ENCODE data around the gene VPS35L. TPM values are rescaled to one million over a fixed set of nuclear protein-coding genes. Genes with fewer than 3 reads are reported as not detected.

The VPS35L gene
- total and polyA plus RNA-seq, 10 of the 15 experiments (the other 5 are each of a cell fraction or from before 2014, with no cell fraction given): 14.9 to 44.1 (median 26.3) TPM

- WGBS (ENCODE audit: insufficient coverage, insufficient replicate concordance, low lambda C conversion rate, missing lambda C conversion rate): 74% methylated on average over 4 of the region's 4 CpGs
- Histone ChIP-seq H3K79me2 (ENCODE audit: control insufficient read depth, insufficient read depth, low read length) (peaks cover 8% of the 10 kb centered on the region), H3K4me1 (ENCODE audit: control insufficient read depth, insufficient read depth, low read length) (no peaks in the 10 kb centered on the region), H3K4me3 (no peak overlapping the region; the same call in 1 of the 2 replicates), H3K36me3 (ENCODE audit: control insufficient read depth in 2 of 2, insufficient read depth in 2 of 2, low read length in 1 of 2) (peaks cover 0 to 10% of the 10 kb centered on the region in 2 experiments; a peak in 3 of 4 replicates), H3K27me3 (replicated peaks in 1 of 2; ENCODE audit: control insufficient read depth in 2 of 2, insufficient read depth in 2 of 2, low read length in 1 of 2) (no peaks in the 10 kb centered on the region), H3K4me2 (ENCODE audit: control insufficient read depth, insufficient read depth) (peak overlapping the region; percentile 15; the same call in 1 of the 2 replicates), H2AFZ (ENCODE audit: control insufficient read depth, low read depth, low read length) (no peak overlapping the region), H3K27ac (ENCODE audit: control insufficient read depth, insufficient read depth) (no peak overlapping the region), H3K9me3 (replicated peaks; ENCODE audit: control insufficient read depth, insufficient read depth, low read length) (0 out of 3 replicates have a peak, but pooled peaks cover 2% of the 10 kb centered on the region), H4K20me1 (ENCODE audit: control insufficient read depth, insufficient read depth) (no peaks in the 10 kb centered on the region), H3K9ac (ENCODE audit: control insufficient read depth, insufficient read depth, low read length) (no peak overlapping the region)
- intact Hi-C loops (cut with micrococcal nuclease; ENCODE audit: unreplicated experiment): no loop called here
- CTCF ChIA-PET: interaction anchor here (1.5 to 3.0 kb wide), 3 partner anchors 9 to 43 kb away, joined by 4 to 16 read pairs (median 9); partner anchors contain the start of gene VPS35L
- in situ Hi-C loops (cut with MboI): no loop called here
- POLR2A ChIA-PET: interaction anchor here (0.6 to 0.9 kb wide), 2 partner anchors 8 to 65 kb away, joined by 3 to 4 read pairs; partner anchors contain the start of gene GDE1
- BruUV-seq (replicated peaks): no TSS peak
- TF ChIP-seq SUZ12 (IDR thresholded peaks at IDR 0.05; ENCODE audit: unreplicated experiment) (no peak), ZBED1 (IDR thresholded peaks at IDR 0.05; ENCODE audit: borderline replicate concordance) (no peak), RAD21 (IDR thresholded peaks at IDR 0.05; ENCODE audit: insufficient read depth, low read depth, low read length) (no peak), SPI1 (IDR thresholded peaks at IDR 0.05; ENCODE audit: borderline replicate concordance, insufficient read depth, low read depth, low read length) (peak; percentile 67), RELA (IDR thresholded peaks at IDR 0.05; ENCODE audit: borderline replicate concordance, partially characterized antibody) (no peak)
- SMC1A ChIA-PET (ENCODE audit: uncharacterized antibody, unreplicated experiment): interaction anchor here (1.0 to 1.7 kb wide), 4 partner anchors 11 to 419 kb away, joined by 3 to 5 read pairs (median 4); partner anchors contain the start of gene CCP110
- RAD21 ChIA-PET (ENCODE audit: unreplicated experiment): interaction anchor here (0.6 to 1.5 kb wide), 3 partner anchors 7 to 43 kb away, joined by 3 to 4 read pairs (median 3); partner anchors contain the start of gene VPS35L
- FAIRE-seq (peak; percentile 81), DNase-seq (ENCODE audit: low read depth, low spot score) (no peak), ATAC-seq (no peak; the same call in 2 of the 3 replicates)
Measured at GRCh38 chr16:19513377-19514053, 42.0 kb upstream of the VPS35L start.
